ENCODE data around the gene DHRSX. TPM values are rescaled to one million over a fixed set of nuclear protein-coding genes. Genes with fewer than 3 reads are reported as not detected.

Gene DHRSX
- total RNA-seq, 3 donors from 2014 or later (not counting 1 experiment from before 2014, with no cell fraction given), result 21.5 to 26.1 (median 22.9) TPM

DNA sequence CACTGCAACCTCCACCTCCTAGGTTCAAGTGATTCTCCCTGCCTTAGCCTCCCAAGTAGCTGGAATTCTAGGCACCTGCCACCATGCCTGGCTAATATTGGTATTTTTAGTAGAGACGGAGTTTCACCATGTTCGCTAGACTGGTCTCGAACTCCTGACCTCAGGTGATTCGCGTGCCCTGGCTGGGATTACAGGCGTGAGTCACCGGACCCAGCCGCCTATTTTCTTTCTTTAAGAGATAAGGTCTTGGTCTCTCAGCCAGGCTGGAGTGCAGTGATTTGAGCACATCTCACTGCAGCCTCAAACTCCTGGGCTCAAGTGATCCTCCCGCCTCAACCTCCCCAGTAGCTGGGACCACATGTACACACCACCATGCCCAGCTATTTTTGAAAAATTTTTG lies 166.5 kb downstream of the DHRSX start:
- TF ChIP-seq, protein P1, sequence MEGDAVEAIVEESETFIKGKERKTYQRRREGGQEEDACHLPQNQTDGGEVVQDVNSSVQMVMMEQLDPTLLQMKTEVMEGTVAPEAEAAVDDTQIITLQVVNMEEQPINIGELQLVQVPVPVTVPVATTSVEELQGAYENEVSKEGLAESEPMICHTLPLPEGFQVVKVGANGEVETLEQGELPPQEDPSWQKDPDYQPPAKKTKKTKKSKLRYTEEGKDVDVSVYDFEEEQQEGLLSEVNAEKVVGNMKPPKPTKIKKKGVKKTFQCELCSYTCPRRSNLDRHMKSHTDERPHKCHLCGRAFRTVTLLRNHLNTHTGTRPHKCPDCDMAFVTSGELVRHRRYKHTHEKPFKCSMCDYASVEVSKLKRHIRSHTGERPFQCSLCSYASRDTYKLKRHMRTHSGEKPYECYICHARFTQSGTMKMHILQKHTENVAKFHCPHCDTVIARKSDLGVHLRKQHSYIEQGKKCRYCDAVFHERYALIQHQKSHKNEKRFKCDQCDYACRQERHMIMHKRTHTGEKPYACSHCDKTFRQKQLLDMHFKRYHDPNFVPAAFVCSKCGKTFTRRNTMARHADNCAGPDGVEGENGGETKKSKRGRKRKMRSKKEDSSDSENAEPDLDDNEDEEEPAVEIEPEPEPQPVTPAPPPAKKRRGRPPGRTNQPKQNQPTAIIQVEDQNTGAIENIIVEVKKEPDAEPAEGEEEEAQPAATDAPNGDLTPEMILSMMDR (IDR thresholded peaks at IDR 0.05), result no peak
- H3K27me3 ChIP-seq (ENCODE audit: control insufficient read depth, insufficient read depth, low read length), result no peaks in the 10 kb centered on the region
- peaks cover 0 to 5% of the 10 kb centered on the region in 2 donors for H3K4me1 Mint-ChIP-seq
- H3K36me3 Mint-ChIP-seq, result no peaks in the 10 kb centered on the region
- H3K4me1 ChIP-seq (ENCODE audit: control insufficient read depth, insufficient read depth, low read length), result no peaks in the 10 kb centered on the region
- intact Hi-C loops (cut with micrococcal nuclease), result no loop called here
- no peak overlapping the region for H3K4me3 Mint-ChIP-seq
- H3K9me3 Mint-ChIP-seq, result no peaks in the 10 kb centered on the region
- WGBS (ENCODE audit: insufficient coverage), result 96% methylated on average over 9 of the region's 9 CpGs
- no peak overlapping the region for H3K4me3 ChIP-seq (ENCODE audit: low read length)
- no peak overlapping the region for H3K27ac Mint-ChIP-seq
- H3K27me3 Mint-ChIP-seq (ENCODE audit: low read depth in 2 of 2), result no peaks in the 10 kb centered on the region
- H3K36me3 ChIP-seq (ENCODE audit: control insufficient read depth, insufficient read depth, low read length), result no peaks in the 10 kb centered on the region
- no peak overlapping the region for H3K27ac ChIP-seq (ENCODE audit: low read length)
- no peak for ATAC-seq
- H3K9me3 ChIP-seq (ENCODE audit: control insufficient read depth, insufficient read depth, low read length), result no peaks in the 10 kb centered on the region
- no peak for DNase-seq

DNA sequence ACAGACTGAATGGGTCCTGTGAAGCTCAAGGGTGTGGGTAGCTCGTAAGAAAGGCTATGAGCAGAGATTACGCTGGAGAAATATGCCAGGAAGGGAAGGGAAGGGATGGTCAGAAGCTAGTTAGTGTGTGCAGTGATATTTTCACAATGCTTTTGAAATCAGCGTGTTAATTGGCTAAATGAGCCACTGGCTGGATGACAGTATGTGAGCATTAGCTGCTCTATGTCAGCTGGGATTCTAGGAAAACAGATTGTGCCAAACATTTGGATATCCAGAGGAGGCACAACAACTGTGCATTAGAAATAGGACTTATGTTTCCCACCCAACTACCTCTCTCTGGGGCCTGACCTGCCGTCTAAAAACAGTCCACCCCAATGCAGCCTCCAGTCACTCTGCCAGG lies 168.5 kb downstream of the DHRSX start:
- Mint-ChIP-seq H3K36me3 (no peaks in the 10 kb centered on the region), H3K27ac (no peak overlapping the region), H3K9me3 (no peaks in the 10 kb centered on the region), H3K4me3 (no peak overlapping the region), H3K27me3 (ENCODE audit: low read depth in 2 of 2) (no peaks in the 10 kb centered on the region), H3K4me1 (no peaks in the 10 kb centered on the region)
- ATAC-seq (no peak), DNase-seq (no peak)
- no peaks in the 10 kb centered on the region for H3K9me3 ChIP-seq (ENCODE audit: control insufficient read depth, insufficient read depth, low read length)
- no peaks in the 10 kb centered on the region for H3K4me1 ChIP-seq (ENCODE audit: control insufficient read depth, insufficient read depth, low read length)
- H3K27ac ChIP-seq (ENCODE audit: low read length), result no peak overlapping the region
- no peaks in the 10 kb centered on the region for H3K36me3 ChIP-seq (ENCODE audit: control insufficient read depth, insufficient read depth, low read length)
- TF ChIP-seq, protein P1 (IDR thresholded peaks at IDR 0.05), result no peak
- no peak overlapping the region for H3K4me3 ChIP-seq (ENCODE audit: low read length)
- H3K27me3 ChIP-seq (ENCODE audit: control insufficient read depth, insufficient read depth, low read length), result no peaks in the 10 kb centered on the region
- intact Hi-C loops (cut with micrococcal nuclease), result no loop called here
- 97% methylated on average over 4 of the region's 4 CpGs for WGBS (ENCODE audit: insufficient coverage)

DNA sequence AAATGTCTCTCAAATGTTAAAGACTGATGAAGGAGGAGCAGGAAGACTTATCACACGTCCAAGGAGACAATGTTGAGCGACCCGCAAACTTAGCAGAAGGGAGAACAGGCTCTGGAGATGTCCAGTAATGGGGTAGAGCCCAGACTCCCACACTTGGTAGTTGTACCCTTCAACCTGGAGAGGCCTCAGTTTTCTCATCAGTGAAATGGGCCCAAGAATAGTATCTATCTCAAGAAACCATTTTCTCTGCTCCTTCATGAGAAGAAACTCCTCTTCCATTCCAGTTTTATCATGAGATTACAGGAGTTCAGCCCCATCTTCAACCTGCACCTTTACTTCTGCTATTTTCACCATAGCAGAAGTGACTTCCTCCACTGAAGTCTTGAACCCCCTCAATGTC lies 169.9 kb downstream of the DHRSX start:
- Histone ChIP-seq H3K27ac (ENCODE audit: low read length) (no peak overlapping the region), H3K27me3 (ENCODE audit: control insufficient read depth, insufficient read depth, low read length) (no peaks in the 10 kb centered on the region), H3K36me3 (ENCODE audit: control insufficient read depth, insufficient read depth, low read length) (no peaks in the 10 kb centered on the region), H3K4me3 (ENCODE audit: low read length) (no peak overlapping the region), H3K4me1 (ENCODE audit: control insufficient read depth, insufficient read depth, low read length) (no peaks in the 10 kb centered on the region), H3K9me3 (ENCODE audit: control insufficient read depth, insufficient read depth, low read length) (no peaks in the 10 kb centered on the region)
- 94% methylated on average over 3 of the region's 3 CpGs for WGBS (ENCODE audit: insufficient coverage)
- H3K36me3 Mint-ChIP-seq, result no peaks in the 10 kb centered on the region
- peaks cover 0 to under 1% of the 10 kb centered on the region in 2 donors for H3K4me1 Mint-ChIP-seq
- no peaks in the 10 kb centered on the region for H3K27me3 Mint-ChIP-seq (ENCODE audit: low read depth in 2 of 2)
- no peaks in the 10 kb centered on the region for H3K9me3 Mint-ChIP-seq
- intact Hi-C loops (cut with micrococcal nuclease), result no loop called here
- DNase-seq (no peak), ATAC-seq (no peak)
- H3K4me3 Mint-ChIP-seq, result no peak overlapping the region
- TF ChIP-seq, protein P1 (IDR thresholded peaks at IDR 0.05), result no peak
- H3K27ac Mint-ChIP-seq, result no peak overlapping the region

DNA sequence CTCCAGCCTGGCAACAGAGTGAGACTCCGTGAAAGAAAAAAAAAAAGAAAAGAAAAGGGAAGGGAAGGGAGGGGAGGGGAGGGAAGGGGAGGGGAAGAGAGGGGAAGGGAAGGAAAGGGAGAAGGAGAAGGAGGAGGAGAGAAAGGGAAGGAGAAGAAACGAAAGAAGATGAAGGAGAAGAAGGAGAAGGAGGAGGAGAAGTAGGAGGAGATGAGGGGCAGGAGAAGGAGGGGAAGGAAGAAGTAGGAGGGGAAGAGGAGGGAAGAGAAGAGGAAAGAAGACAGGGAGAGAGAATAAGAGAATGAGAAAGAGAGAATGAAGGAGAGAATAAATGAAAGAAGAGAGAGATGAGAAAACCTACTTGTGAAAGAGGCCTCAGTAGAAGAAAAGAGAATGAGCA lies 170.3 kb downstream of the DHRSX start:
- no peak overlapping the region for H3K4me3 ChIP-seq (ENCODE audit: low read length)
- no peaks in the 10 kb centered on the region for H3K4me1 ChIP-seq (ENCODE audit: control insufficient read depth, insufficient read depth, low read length)
- ATAC-seq (no peak), DNase-seq (no peak)
- Mint-ChIP-seq H3K4me3 (no peak overlapping the region), H3K36me3 (no peaks in the 10 kb centered on the region), H3K27me3 (ENCODE audit: low read depth in 2 of 2) (no peaks in the 10 kb centered on the region), H3K9me3 (no peaks in the 10 kb centered on the region), H3K27ac (no peak overlapping the region), H3K4me1 (peaks cover 2 to 5% of the 10 kb centered on the region in 2 donors)
- intact Hi-C loops (cut with micrococcal nuclease), result no loop called here
- H3K36me3 ChIP-seq (ENCODE audit: control insufficient read depth, insufficient read depth, low read length), result no peaks in the 10 kb centered on the region
- no peaks in the 10 kb centered on the region for H3K27me3 ChIP-seq (ENCODE audit: control insufficient read depth, insufficient read depth, low read length)
- no peak overlapping the region for H3K27ac ChIP-seq (ENCODE audit: low read length)
- no peaks in the 10 kb centered on the region for H3K9me3 ChIP-seq (ENCODE audit: control insufficient read depth, insufficient read depth, low read length)
- TF ChIP-seq, protein P1 (IDR thresholded peaks at IDR 0.05), result no peak
- 81% methylated on average over 2 of the region's 2 CpGs for WGBS (ENCODE audit: insufficient coverage)
